GM19463 (cell line): ENCODE data around the gene SPSB3.

Experiments used
- ATAC-seq: cut with Tn5 transposase; IDR thresholded peaks from one replicate; pipeline ENCODE4 v1.9.1; 2021; ENCODE audit warnings: mild to moderate bottlenecking, moderate library complexity; ENCODE audit not compliant: unreplicated experiment

Gene SPSB3

DNA sequence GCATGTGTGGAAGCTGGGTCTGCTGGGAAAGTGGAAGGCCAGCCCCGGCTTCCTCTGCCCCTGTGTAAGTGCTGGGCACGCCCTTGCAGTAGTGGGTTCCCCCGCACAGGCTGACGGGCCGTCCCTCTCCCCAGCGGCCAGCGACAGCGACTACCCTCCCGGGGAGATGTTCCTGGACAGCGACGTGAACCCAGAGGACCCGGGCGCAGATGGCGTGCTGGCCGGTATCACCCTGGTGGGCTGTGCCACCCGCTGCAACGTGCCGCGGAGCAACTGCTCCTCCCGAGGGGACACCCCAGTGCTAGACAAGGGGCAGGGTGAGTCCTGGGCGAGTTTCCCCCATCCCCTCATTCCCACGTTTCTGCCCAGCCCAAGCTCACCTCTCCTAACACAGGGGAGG lies 16.5 kb downstream of the SPSB3 start:
- no peak for ATAC-seq

DNA sequence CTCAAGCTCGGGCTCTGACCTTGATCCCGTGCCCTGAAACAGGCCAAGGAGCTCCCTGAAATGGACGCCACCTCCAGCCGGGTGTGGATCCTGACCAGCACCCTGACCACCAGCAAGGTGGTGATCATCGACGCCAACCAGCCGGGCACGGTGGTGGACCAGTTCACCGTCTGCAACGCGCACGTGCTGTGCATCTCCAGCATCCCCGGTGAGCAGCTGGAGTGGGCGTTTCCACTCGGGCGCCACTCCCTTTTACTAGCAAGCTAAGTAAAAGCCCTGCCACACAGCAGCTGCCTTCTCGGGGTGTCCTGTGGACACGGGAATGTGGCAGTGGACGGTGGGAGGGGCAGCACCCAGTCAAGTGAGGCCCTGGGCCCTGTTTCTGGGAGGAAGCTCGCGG lies 17.4 kb downstream of the SPSB3 start:
- ATAC-seq = no peak

DNA sequence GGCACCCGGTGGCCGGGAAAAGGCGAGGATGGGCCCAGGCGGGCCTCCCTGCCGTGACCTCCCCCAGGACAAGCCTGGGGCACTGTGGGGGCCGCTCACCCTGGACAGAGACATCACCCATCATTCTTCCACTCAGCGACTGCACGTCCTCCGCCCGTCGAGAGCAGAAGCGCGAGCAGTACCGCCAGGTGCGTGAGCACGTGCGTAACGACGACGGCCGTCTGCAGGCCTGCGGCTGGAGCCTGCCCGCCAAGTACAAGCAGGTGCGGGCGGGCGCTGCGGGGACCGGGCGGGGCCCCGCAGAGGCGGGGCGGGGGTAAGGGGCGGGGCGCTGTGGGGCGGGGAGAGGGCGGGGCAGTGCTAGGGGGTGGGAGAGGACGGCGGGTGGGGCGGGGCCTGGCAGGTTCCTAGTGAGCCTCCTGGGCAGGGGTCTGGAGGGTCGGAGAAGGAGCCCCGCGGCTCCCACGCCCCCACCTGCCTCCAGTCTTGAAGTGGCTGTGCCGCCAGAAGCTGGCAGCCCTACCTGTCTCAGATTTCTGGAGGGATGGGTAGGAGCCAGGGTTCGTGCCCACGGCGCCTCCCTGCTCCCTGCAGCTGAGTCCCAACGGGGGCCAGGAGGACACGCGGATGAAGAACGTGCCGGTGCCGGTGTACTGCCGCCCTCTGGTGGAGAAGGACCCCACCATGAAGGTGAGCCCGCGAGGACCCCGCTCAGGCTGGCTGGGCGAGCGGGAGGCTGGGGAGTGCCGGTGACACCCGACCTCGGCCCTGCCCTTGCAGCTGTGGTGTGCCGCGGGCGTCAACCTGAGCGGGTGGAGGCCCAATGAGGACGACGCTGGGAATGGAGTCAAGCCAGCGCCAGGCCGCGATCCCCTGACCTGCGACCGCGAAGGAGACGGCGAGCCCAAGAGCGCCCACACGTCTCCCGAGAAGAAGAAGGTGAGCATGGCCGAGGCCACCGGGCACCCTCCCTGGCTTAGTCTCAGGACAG lies 18.6 kb downstream of the SPSB3 start:
- ATAC-seq = no peak

DNA sequence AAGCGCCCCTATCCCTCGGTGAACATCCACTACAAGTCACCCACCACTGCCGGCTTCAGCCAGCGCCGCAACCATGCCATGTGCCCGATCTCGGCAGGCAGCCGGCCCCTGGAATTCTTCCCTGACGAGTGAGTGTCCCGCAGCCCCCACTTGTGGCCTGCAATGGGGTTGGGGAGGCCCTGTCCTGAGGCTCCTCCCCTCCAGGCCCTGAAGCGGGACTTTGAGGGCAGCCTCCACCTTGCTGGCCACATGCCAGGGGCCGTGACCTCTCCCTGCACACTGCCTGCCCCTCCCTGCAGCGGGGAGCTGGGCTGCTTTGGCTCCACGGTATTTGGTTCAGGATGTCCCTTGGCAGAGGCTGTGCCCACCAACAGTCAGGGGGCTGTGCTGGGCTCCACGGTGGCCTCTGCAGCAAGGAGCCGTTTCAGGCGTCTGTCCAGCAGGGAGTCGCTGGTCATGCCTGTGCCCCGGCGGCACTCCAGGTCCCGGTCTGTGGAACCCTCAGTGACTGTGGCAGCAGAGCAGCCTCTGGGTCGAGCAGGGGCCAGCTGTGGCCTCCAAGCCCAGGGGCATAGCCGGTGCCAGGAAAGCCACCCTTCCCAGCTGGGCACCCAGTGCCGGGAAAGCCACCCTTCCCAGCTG lies 19.4 kb downstream of the SPSB3 start:
- ATAC-seq = no peak

DNA sequence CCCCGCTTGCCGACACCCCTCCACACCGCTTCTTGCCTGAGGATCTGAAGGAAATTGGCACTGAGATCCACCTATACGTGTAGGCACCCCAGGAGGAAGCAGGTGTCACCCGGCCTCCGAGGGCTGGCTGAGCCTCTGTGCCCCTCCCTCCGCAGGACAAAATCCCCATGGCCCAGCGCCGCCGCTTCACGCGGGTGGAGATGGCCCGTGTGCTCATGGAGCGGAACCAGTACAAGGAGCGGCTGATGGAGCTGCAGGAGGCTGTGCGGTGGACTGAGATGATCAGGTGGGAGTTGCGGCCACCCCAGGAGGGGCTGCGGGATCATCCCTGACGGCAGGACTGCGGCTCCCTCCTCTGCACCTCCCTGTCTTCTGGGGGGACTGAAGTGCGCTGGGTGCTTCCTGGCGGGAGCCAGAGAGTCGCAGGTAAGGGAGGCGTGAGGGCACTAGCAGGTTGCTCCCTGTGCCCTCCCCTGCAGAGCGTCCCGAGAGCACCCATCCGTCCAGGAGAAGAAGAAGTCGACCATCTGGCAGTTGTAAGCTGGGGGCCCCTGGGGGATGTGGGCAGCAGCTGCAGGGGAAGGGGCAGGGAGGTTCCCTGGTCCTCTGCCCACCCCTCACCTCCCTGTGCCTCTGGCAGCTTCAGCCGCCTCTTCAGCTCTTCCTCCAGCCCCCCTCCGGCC lies 20.0 kb downstream of the SPSB3 start:
- no peak for ATAC-seq

DNA sequence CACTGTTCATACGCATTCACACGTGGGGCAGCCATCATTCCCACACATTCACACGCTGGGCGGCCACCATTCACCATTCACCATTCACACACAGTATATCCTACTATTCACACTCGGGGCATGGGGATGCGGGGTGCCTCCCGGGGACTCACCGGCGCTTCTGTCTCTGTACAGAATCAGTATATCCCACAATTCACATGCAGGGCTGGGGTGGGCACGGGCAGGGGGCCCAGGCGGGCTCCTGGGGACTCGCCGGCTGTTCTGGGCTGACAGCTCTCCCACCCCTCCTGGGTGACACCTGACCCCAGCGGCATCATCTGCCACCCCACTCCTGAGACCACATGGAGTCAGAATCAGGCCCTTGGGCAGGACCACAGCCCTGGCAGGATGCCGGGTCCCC lies 20.6 kb downstream of the SPSB3 start:
- no peak for ATAC-seq

DNA sequence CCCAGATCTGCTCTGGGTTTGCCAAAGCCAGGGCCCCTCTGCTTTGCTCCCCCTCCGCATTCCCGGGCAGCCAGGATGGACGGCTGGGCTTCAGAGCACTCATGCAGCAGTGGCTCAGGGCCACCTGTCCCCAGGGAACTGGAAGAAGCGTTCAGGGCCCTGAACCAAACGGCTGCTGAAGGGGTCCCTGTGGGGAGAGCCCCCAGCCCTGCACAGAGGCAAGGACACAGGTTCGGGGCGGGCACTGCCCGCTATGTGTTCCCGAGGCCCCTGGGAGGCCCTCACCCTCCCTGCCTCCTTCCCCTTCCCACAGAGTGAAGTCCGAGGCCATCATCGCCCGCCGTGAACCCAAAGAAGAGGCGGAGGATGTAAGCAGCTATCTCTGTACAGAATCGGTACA lies 21.5 kb downstream of the SPSB3 start:
- no peak for ATAC-seq

DNA sequence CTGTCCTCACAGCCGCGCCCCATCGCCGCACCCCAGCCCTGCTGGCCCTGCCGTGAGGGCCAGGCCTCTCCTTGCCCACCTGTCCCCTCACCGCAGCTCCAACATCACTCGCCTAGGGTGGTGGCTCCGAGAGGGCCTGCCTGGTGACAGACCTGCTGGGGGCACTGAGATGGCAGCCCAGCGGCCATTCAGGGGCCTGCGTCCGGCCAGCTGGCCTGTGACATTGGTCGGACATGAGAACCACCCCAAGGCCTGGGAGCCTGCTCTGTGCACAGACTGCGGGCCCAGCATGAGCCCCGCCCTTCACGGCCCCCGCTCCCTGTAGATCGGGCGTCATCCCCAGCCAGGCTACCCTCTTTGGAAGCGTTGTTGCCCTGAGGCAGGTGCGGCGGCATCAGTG lies 22.9 kb downstream of the SPSB3 start:
- ATAC-seq = no peak

DNA sequence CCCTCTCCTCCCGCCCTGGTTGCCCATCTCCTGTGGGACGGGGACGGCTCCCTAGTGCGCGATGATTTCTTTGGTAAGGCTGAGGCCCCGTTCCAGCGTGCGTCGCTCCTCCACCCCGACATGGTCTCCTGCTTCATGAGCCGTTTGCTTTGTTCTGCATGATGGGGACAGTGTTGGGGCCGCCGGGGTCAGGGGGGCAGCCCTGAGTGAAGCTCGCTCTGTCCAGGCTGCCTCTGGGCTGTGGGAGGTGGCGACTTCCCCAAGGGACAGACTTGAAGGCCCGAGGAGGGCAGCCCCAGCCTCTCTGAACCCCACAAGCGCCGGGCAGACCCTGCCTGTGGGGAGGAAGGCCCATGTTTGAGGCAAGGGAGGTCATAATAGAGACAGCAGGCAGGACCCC lies 23.4 kb downstream of the SPSB3 start:
- ATAC-seq = no peak

DNA sequence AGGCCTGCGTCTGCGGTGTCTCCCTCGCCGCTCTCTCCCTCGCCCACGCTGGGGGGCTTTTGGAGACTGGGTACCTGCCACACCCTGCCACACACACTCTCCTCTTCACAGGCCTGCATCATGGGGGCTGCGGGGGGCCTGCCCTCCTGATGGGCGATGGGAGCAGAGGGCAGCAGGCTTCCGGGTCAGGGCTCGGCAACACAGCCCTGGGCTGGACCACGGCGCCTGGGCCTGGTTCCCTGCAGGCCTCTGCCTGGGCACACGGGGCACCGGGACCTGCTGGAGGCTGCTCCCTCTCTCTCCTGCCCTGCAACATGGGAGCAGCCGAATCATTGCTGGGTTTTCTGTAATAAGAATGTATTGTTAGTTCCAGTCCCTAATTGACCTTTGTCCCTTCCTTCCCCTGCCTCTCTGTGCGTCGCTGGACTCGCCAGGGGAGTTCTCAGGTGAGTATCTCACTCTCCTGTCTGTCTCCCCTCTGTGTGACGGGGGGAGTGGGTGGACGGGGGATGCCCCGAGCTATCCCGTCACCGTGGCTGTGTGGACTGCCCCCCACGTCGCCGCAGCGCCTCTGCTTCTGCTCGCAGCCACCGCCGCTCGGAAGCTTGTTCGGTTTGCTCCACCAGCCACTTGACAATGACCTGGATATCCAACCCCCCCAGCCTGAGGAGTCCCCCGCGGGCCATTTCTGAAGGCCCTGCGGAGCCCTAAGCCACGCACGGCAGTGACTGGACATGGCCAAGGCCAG lies 24.5 kb downstream of the SPSB3 start:
- ATAC-seq = no peak

DNA sequence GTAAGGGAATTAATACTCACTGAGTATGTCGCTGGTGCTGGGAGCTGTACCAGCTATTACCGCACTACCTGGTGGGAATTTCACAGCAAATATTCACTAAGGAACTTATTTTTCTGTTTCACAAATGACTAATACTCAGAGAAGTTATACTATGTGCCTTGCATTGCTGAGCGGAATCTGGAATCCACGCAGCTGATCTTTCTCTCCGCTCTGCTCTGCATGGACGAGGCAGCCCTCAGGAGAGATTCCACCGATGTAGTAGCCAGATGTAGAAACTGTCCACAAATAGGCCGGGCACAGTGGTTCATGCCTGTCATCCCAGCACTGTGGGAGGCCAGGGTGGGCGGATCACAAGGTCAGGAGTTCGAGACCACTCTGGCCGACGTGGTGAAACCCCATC lies 28.2 kb downstream of the SPSB3 start:
- ATAC-seq = no peak

DNA sequence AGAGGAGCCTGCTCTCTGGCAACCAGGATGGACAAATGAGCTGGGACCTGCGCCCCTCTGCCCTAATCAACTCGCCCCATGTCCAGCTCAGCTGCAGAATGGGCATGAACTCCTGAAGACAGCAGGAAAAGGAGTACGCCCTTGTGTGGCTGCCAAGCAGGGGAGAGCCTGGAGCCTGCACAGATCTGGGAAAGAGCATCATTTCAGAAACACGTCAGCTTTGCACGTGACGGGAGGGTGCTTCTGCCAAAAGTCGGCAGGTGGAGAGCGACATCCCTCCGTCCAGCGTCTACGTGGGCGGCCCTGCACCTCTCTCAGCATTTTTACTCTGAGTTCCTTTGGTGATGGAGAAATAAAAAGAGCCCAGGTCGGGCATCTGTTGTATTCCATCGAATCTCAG lies 29.5 kb downstream of the SPSB3 start:
- no peak for ATAC-seq

DNA sequence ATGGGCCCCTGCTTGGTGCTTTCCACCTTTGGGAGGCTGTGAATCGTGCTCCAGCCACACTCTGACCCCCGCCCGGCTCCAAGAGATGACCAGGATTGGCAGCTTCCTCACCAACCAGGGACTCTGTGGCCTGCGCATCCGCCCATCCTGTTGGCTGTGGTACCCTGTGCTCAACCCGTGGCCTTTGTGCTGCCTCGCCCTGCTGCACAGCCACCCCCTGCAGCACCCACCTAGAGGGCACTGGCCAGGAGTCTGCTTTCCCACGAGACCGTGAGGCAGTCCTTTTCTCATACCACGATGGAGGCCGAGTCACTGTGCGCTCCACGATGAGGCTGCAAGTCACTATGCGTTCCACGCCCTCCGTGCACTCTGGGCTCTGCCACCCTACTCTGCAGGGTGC lies 30.4 kb downstream of the SPSB3 start:
- ATAC-seq = no peak

DNA sequence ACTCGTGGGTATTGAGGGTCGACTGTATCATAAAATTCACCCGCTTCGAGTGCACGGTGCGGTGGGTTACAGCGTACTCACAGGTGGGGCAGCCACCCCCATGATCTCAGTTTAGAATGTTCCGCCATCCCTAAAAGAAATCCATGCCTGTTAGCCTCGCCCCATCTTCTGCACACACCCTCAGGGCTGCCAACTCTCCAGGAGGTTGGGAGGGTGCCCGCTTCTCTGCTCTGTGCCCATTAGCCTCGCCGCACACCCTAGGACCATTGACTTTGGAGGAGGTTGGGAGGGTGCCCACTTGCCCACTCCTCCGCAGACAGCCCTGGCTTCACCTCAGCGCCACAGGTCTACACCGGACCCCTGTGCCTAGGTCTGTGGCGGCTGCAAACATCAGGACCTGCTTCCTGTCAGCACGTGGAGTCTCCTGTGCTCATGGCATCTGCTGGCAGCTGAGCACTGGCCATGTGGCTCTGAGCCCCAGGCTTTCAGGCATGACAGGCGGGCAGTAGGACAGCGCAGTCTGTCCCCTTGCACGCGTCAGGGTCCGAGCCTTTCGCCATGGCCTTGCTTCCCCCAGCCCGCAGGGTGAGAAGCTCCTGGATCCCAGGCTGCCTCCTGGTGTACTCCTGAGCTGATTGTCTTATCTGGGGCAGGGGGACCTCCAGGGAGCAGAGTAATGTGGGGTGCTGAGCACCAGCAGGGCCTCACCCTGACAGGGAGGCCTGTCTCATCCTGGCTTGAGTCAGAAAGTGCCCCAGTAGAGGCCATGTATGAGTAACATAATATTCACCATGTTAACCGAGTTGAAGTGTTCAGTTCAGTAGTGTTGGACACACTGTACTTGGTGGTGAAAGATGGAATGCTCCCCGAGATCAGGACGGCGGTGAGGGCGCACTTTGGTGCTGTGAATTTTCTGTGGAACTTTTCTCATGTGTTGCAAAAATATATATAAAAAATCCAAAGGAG lies 32.9 kb downstream of the SPSB3 start:
- no peak for ATAC-seq

DNA sequence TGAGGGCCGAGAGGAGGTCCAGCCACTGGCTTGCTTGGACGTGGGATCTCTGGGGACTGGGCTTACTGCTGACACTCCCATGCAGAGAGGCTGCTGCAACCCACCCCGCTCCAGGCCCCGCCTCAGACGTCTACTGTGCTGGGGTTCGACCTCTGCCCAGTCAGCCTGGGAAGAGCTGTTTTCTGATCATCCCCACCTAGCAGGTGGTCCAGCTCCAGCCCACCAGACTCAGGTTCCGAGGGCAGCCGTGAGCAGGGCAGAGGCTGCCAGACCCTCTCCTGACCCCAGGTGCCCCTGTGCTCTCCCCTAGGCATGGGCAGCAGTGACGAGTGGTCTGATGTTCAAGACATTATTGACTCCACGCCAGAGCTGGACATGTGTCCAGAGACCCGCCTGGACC lies 34.4 kb downstream of the SPSB3 start:
- ATAC-seq = no peak

DNA sequence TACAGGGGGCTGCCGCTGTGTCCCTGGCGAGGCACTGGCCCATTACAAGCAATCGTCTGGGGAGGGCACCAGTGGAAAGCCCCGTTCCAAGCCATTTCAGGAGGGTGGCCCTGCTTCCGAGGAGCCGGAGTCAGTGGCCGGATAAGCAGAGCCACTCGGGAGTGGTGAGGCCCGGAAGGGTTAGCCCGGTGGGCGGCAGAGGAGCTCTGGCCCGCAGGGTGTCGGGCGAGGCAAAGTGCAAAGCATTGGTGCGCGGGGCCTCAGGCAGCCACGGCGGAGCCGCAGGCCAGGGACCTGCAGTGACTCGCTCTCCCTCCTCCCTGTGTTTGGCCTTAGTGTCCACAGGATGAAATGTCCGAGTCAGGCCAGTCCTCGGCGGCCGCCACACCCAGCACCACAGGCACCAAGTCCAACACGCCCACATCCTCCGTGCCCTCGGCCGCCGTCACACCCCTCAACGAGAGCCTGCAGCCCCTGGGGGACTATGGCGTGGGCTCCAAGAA lies 35.6 kb downstream of the SPSB3 start:
- ATAC-seq = no peak

DNA sequence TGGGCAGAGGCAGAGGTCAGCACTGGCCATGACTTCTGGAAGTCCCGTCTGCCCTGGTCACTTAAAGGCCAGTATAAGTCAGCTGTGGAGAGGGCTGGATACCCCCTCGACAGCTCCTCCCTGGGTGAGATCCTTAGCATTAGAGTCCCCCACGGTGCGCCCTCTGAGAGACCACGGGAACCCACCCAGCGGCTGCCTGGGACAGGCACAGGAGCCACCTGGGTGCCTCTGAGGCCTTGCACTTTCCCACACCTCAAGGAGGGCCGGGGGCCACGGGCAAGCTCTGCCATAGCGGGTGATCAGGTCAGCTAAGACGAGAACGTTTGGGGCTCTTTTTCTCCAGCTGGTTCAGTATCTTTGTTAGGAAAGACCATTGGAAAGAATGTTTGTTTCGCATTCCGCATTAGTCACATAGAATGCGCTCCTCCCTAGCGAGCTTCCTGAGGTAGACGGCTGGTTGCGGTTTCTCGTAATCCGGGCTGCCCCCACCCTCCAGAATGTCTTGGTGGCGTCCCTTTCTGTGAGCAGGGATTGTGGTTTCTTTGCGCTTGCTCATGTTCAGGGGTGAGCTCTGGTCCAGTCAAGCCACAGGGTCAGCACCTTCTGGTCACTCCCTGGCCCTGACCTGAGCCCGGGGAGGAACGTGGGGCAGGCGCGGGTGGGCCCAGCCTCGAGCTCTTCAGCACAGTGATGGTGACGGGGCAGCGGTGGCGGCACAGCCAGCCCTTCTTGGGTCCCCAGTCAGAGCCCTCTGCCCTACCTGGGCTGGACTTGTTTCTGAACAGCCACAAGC lies 36.3 kb downstream of the SPSB3 start:
- no peak for ATAC-seq

DNA sequence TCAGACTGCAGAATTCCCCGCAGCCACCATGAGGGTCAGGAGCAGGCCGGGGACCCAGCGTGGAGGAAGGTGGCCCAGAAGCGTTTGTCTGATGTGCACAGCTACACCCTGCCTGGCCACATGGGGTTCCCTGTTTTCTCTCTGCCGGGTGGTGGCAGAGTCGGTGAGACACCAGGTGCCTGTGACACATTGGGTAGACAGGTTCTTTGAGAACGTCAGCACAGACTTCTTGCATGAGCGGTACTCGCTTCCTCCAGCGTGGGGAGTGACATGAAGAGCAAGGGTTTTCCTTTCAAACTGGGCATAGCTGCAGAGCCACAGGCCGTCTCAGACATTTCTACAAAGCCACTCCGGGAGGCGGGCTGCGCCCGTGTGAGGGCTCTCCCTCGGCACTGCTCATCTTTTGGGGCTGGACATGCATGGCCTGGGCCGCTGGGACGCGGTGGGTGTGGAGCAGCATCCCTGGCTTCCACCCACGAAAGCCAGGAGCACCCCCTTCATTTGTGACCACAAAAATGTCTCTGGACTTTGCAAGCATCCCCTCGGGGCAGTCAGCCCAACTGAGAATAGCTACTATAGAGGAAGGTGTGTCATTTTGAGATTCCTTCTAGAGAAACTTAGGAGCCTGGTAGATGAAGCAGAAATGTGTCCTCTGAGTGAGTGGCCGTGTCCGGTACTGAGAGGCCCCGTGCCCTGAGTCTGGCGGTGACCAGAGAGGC lies 37.0 kb downstream of the SPSB3 start:
- no peak for ATAC-seq
